PC-3 (cell line): Measurements from ENCODE around the gene PLAC9.

Experiments used
- EZH2phosphoT487 ChIP-seq: fragments of 300-600 bp; sonication (generic); IDR thresholded peaks from 2 replicates; pipeline ENCODE4 v1.6.1; 2018; ENCODE audit warnings: mild to moderate bottlenecking, antibody characterized with exemption, low read length, borderline replicate concordance
- TF ChIP-seq, protein P1 (sequence below): fragments of 300-600 bp; sonication (generic); conservative IDR thresholded peaks from 2 replicates; pipeline ENCODE4 v1.5.1; 2017; ENCODE audit warnings: antibody characterized with exemption, low read depth, mild to moderate bottlenecking, low read length

DNA sequence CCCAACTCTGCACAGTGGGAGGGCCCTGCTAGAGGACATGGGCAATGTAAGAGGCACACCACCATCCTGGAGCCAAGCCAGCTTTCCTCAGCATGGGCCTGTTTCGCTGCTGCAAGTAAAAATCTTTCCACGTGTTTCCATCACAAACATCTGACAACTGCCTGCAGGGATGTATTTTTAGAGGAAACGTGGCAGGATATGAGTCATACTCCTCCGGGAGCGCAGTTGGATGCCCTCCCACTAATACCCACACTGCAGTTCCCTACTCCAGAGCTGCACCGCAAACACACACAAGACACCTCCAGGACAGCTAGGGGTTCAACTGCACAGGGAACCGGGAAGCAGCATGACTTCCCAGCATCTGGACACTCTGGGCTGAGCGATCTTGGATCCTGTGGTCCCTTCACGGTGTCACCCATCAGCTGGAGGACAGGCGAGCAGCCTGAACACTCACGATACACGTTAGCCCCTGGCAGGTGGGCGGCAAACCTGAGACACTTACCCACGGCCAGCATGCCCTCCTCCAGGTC is 26.1 kb downstream of the PLAC9 start:
- TF ChIP-seq, protein P1, sequence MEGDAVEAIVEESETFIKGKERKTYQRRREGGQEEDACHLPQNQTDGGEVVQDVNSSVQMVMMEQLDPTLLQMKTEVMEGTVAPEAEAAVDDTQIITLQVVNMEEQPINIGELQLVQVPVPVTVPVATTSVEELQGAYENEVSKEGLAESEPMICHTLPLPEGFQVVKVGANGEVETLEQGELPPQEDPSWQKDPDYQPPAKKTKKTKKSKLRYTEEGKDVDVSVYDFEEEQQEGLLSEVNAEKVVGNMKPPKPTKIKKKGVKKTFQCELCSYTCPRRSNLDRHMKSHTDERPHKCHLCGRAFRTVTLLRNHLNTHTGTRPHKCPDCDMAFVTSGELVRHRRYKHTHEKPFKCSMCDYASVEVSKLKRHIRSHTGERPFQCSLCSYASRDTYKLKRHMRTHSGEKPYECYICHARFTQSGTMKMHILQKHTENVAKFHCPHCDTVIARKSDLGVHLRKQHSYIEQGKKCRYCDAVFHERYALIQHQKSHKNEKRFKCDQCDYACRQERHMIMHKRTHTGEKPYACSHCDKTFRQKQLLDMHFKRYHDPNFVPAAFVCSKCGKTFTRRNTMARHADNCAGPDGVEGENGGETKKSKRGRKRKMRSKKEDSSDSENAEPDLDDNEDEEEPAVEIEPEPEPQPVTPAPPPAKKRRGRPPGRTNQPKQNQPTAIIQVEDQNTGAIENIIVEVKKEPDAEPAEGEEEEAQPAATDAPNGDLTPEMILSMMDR: no peak
- no peak for TF ChIP-seq EZH2phosphoT487
